IMR-90 (cell line): ENCODE data around the gene DERA. TPM values are rescaled to one million over a fixed set of nuclear protein-coding genes. Genes with fewer than 3 reads are reported as not detected.

Source experiments
- ATAC-seq: fragments of 200-7000 bp; cut with Tn5 transposase; 2 replicates; pipeline ENCODE4 v1.9.1; 2020; ENCODE audit warnings: low read depth, mild to moderate bottlenecking, moderate library complexity
- BruUV-seq: library from RNA; stranded (reverse); fragments of 400-500 nt; replicated peaks from 2 replicates; lab custom pipeline; 2021; lab: Mats Ljungman, UMichigan
- CTCF ChIA-PET: fragments of 300-600 bp; formaldehyde crosslinking; extraction: SDS; loops from one replicate; lab custom pipeline; 2021; ENCODE audit warnings: antibody characterized with exemption; lab: Yijun Ruan, JAX
- POLR2A ChIA-PET: fragments of 300-600 bp; sonication (Branson Sonifier 250); formaldehyde crosslinking; loops from one replicate; lab custom pipeline; 2022; ENCODE audit warnings: antibody characterized with exemption; ENCODE audit not compliant: unreplicated experiment; lab: Charles Lee
- DNase-seq: peaks from one replicate; pipeline ENCODE4 v3.0.0; 2013
- H2AFZ ChIP-seq: replicated peaks from 2 replicates; pipeline ENCODE3; 2013; ENCODE audit warnings: low read length, mild to moderate bottlenecking; ENCODE audit not compliant: poor library complexity
- H2AK5ac ChIP-seq: 2 replicates; pipeline ENCODE4 v1.6.1; 2013; ENCODE audit warnings: low read depth, low read length, inconsistent platforms
- H2AK9ac ChIP-seq: replicated peaks from 2 replicates; pipeline ENCODE3; 2013; ENCODE audit warnings: mild to moderate bottlenecking, low read depth, low read length, moderate library complexity; ENCODE audit not compliant: poor library complexity
- H2BK120ac ChIP-seq: 2 replicates; pipeline ENCODE4 v1.6.1; 2013; ENCODE audit warnings: low read depth, low read length, inconsistent platforms
- H2BK15ac ChIP-seq: 3 replicates; pipeline ENCODE4 v1.6.1; 2013; ENCODE audit warnings: low read depth, low read length, inconsistent platforms
- H2BK20ac ChIP-seq: 2 replicates; pipeline ENCODE4 v1.6.1; 2013; ENCODE audit warnings: low read depth, mild to moderate bottlenecking, inconsistent platforms, low read length, moderate library complexity
- H2BK5ac ChIP-seq: 2 replicates; pipeline ENCODE4 v1.6.1; 2013; ENCODE audit warnings: mild to moderate bottlenecking, low read depth, low read length, inconsistent platforms; ENCODE audit not compliant: poor library complexity, severe bottlenecking
- H3K14ac ChIP-seq: replicated peaks from 2 replicates; pipeline ENCODE4 v1.6.1; 2013; ENCODE audit warnings: low read depth, low read length, inconsistent platforms
- H3K18ac ChIP-seq: 2 replicates; pipeline ENCODE4 v1.6.1; 2013; ENCODE audit warnings: low read depth, low read length, control low read depth
- H3K23ac ChIP-seq: 2 replicates; pipeline ENCODE4 v1.6.1; 2013; ENCODE audit warnings: low read depth, low read length, inconsistent platforms
- H3K27ac ChIP-seq: 2 replicates; pipeline ENCODE4 v1.5.1; 2013; ENCODE audit warnings: mild to moderate bottlenecking, control low read depth, low read length; ENCODE audit not compliant: insufficient read depth
- H3K27me3 ChIP-seq: 2 replicates; pipeline ENCODE4 v1.6.1; 2013; ENCODE audit warnings: low read length; ENCODE audit not compliant: control insufficient read depth, insufficient read depth
- H3K36me3 ChIP-seq: 2 replicates; pipeline ENCODE4 v1.6.1; 2013; ENCODE audit warnings: low read length, mixed read lengths; ENCODE audit not compliant: control insufficient read depth, insufficient read depth
- H3K4ac ChIP-seq: 2 replicates; pipeline ENCODE4 v1.6.1; 2013; ENCODE audit warnings: low read depth, low read length, inconsistent platforms
- H3K4me1 ChIP-seq: 2 replicates; pipeline ENCODE4 v1.6.1; 2013; ENCODE audit warnings: low read length, mixed read lengths; ENCODE audit not compliant: control insufficient read depth, insufficient read depth
- H3K4me2 ChIP-seq: 2 replicates; pipeline ENCODE4 v1.6.1; 2013; ENCODE audit warnings: low read depth, mild to moderate bottlenecking, control low read depth, low read length, moderate library complexity
- H3K4me3 ChIP-seq: 2 replicates; pipeline ENCODE4 v1.5.1; 2013; ENCODE audit warnings: low read depth, mild to moderate bottlenecking, control low read depth, low read length, moderate library complexity; ENCODE audit not compliant: insufficient read depth
- H3K56ac ChIP-seq: 2 replicates; pipeline ENCODE4 v1.6.1; 2013; ENCODE audit warnings: low read length, inconsistent platforms; ENCODE audit not compliant: insufficient read depth; ENCODE audit errors: extremely low read depth
- H3K79me1 ChIP-seq, 2 experiments: 2 replicates each; pipeline ENCODE4 v1.6.1; 2013; ENCODE audit warnings: low read length in 2 of 2, inconsistent platforms in 1 of 2, low read depth in 1 of 2
- H3K9ac ChIP-seq: 2 replicates; pipeline ENCODE4 v1.6.1; 2013; ENCODE audit warnings: low read depth, low read length, control low read depth
- H3K9me1 ChIP-seq: 2 replicates; pipeline ENCODE4 v1.6.1; 2013; ENCODE audit warnings: low read length, inconsistent platforms; ENCODE audit not compliant: insufficient read depth
- H3K9me3 ChIP-seq: 2 replicates; pipeline ENCODE4 v1.6.1; 2013; ENCODE audit warnings: low read length; ENCODE audit not compliant: control insufficient read depth, insufficient read depth
- H4K20me1 ChIP-seq: 2 replicates; pipeline ENCODE4 v1.6.1; 2013; ENCODE audit warnings: low read length, inconsistent platforms; ENCODE audit not compliant: insufficient read depth
- H4K5ac ChIP-seq: 2 replicates; pipeline ENCODE4 v1.6.1; 2013; ENCODE audit warnings: mild to moderate bottlenecking, low read depth, low read length, control low read depth
- H4K8ac ChIP-seq, 2 experiments: 2 replicates each; pipeline ENCODE4 v1.6.1; 2013; ENCODE audit warnings: low read depth in 2 of 2, low read length in 2 of 2, control low read depth in 1 of 2, inconsistent platforms in 1 of 2
- H4K91ac ChIP-seq: 2 replicates; pipeline ENCODE4 v1.6.1; 2013; ENCODE audit warnings: low read depth, low read length, inconsistent platforms; ENCODE audit not compliant: insufficient read depth
- BHLHE40 ChIP-seq: fragments of 150-350 bp; IDR thresholded peaks from 2 replicates; pipeline ENCODE4 v1.6.1; 2016; ENCODE audit warnings: mild to moderate bottlenecking, low read depth, low read length
- CEBPB ChIP-seq: IDR thresholded peaks from 2 replicates; pipeline ENCODE4 v1.6.1; 2012; ENCODE audit warnings: low read depth, low read length, improper control_type of control experiment
- CHD1 ChIP-seq: IDR thresholded peaks from 2 replicates; pipeline ENCODE4 v1.6.1; 2012; ENCODE audit warnings: low read depth, low read length, improper control_type of control experiment
- FOS ChIP-seq: fragments of 150-350 bp; IDR thresholded peaks from 2 replicates; pipeline ENCODE4 v1.6.1; 2016; ENCODE audit warnings: low read depth, low read length
- MAFK ChIP-seq: IDR thresholded peaks from 2 replicates; pipeline ENCODE4 v1.6.1; 2012; ENCODE audit warnings: low read depth, low read length, improper control_type of control experiment
- MAZ ChIP-seq: IDR thresholded peaks from 2 replicates; pipeline ENCODE4 v1.6.1; 2012; ENCODE audit warnings: low read depth, mild to moderate bottlenecking, low read length, improper control_type of control experiment, moderate library complexity, borderline replicate concordance
- MXI1 ChIP-seq: IDR thresholded peaks from 2 replicates; pipeline ENCODE4 v1.6.1; 2012; ENCODE audit warnings: low read depth, mild to moderate bottlenecking, low read length, moderate library complexity, borderline replicate concordance
- NFE2L2 ChIP-seq: fragments of 150-350 bp; IDR thresholded peaks from 2 replicates; pipeline ENCODE4 v1.6.1; 2016; ENCODE audit warnings: low read depth, mild to moderate bottlenecking, low read length
- POLR2A ChIP-seq: IDR thresholded peaks from 2 replicates; pipeline ENCODE4 v1.6.1; 2012; ENCODE audit warnings: mild to moderate bottlenecking, low read depth, low read length
- RAD21 ChIP-seq: IDR thresholded peaks from 2 replicates; pipeline ENCODE4 v1.6.1; 2012; ENCODE audit warnings: low read length, improper control_type of control experiment
- RCOR1 ChIP-seq: IDR thresholded peaks from 2 replicates; pipeline ENCODE4 v1.6.1; 2012; ENCODE audit warnings: mild to moderate bottlenecking, low read length, improper control_type of control experiment; ENCODE audit not compliant: insufficient replicate concordance
- RFX5 ChIP-seq: IDR thresholded peaks from 2 replicates; pipeline ENCODE4 v1.8.0; 2012; ENCODE audit warnings: low read depth, mild to moderate bottlenecking, low read length, moderate library complexity
- SMC3 ChIP-seq: fragments of 150-350 bp; IDR thresholded peaks from 2 replicates; pipeline ENCODE4 v1.6.1; 2016; ENCODE audit warnings: low read depth, mild to moderate bottlenecking, antibody characterized with exemption, low read length, moderate library complexity
- WGBS, 2 experiments: methylation state at CpG; one replicate each; pipeline versions ENCODE4 v1.1.5 to v1.1.7; 2013; ENCODE audit warnings: missing lambda C conversion rate in 2 of 2; ENCODE audit not compliant: insufficient read length in 1 of 2; ENCODE audit errors: extremely low coverage in 2 of 2; 5-methylcytosine and 5-hydroxymethylcytosine counted together
- dilution Hi-C: fragments of 300-500 bp; cut with HindIII; formaldehyde crosslinking; loops from one replicate; pipeline ENCODE4 v1.14.3; 2018; ENCODE audit warnings: low sequenced_read_pairs; ENCODE audit not compliant: unreplicated experiment
- in situ Hi-C: fragments of 300-500 bp; cut with MboI; formaldehyde crosslinking; loops from 3 replicates; pipeline ENCODE4 v1.14.3; 2019; ENCODE audit warnings: low sequenced_read_pairs, inconsistent platforms, mixed read lengths
- intact Hi-C: fragments of 100-400 bp; cut with micrococcal nuclease; formaldehyde crosslinking; loops from 2 replicates; pipeline ENCODE4 v1.10.0; 2022
- polyA plus RNA-seq, 3 experiments: library from polyadenylated mRNA; depleted of rRNA; stranded (reverse); fragments of >200 nt; gene quantifications; 2 replicates each; pipeline ENCODE4 v1.2.3, GENCODE V29; 2012; ENCODE audit warnings: low replicate concordance in 1 of 3
- total RNA-seq: library from RNA; depleted of rRNA; stranded (reverse); fragments of >200 nt; gene quantifications from 2 replicates; pipeline ENCODE4 v1.2.3, GENCODE V29; 2012
- TF ChIP-seq, protein P1 (sequence below): conservative IDR thresholded peaks from 2 replicates; pipeline ENCODE4 v1.5.1; 2012; ENCODE audit warnings: mild to moderate bottlenecking, low read depth, low read length, improper control_type of control experiment
- TF ChIP-seq, protein P2 (sequence below): fragments of 150-350 bp; IDR thresholded peaks from 2 replicates; pipeline ENCODE4 v1.6.1; 2016; ENCODE audit warnings: low read depth, mild to moderate bottlenecking, low read length, moderate library complexity, borderline replicate concordance
- TF ChIP-seq, protein P3 (sequence below): fragments of 150-350 bp; IDR thresholded peaks from 2 replicates; pipeline ENCODE4 v1.6.1; 2017; ENCODE audit warnings: mild to moderate bottlenecking, antibody characterized with exemption, low read length, low read depth

Gene DERA
- total and polyA plus RNA-seq, 2 of the 4 experiments (the other 2 are of a cell fraction), result 28.1 to 58.6 TPM

DNA sequence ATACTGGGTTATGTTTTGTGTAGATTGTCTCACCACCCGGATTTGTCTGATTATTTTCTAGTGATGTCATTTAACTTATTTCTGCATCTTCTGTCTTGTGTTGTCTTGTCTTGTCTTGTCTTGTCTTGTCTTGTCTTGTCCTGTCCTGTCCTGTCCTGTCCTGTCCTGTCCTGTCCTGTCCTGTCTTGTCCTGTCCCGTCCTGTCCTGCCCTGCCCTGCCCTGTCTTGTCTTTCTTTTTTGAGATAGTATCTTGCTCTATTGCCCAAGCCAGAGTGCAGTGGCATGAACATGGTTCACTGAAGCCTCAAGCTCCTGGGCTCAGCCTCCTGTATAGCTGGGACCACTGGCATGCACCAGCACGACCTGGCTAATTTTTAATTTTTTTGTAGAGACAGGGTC is 25.6 kb downstream of the DERA start:
- POLR2A ChIA-PET, result no interaction called here
- peaks cover 31 to 50% of the 10 kb centered on the region in 2 experiments for H3K79me1 ChIP-seq
- H3K56ac ChIP-seq, result no peak overlapping the region
- no peak overlapping the region for H2AFZ ChIP-seq
- no peak overlapping the region for H2AK9ac ChIP-seq
- no peak overlapping the region for H4K8ac ChIP-seq
- H2BK5ac ChIP-seq, result no peak overlapping the region
- WGBS, 2 experiments, result 100% methylated on average over 1 of the region's 3 CpGs; no CpG with 5 or more reads in 1 of the 2 experiments
- TF ChIP-seq, protein P1, sequence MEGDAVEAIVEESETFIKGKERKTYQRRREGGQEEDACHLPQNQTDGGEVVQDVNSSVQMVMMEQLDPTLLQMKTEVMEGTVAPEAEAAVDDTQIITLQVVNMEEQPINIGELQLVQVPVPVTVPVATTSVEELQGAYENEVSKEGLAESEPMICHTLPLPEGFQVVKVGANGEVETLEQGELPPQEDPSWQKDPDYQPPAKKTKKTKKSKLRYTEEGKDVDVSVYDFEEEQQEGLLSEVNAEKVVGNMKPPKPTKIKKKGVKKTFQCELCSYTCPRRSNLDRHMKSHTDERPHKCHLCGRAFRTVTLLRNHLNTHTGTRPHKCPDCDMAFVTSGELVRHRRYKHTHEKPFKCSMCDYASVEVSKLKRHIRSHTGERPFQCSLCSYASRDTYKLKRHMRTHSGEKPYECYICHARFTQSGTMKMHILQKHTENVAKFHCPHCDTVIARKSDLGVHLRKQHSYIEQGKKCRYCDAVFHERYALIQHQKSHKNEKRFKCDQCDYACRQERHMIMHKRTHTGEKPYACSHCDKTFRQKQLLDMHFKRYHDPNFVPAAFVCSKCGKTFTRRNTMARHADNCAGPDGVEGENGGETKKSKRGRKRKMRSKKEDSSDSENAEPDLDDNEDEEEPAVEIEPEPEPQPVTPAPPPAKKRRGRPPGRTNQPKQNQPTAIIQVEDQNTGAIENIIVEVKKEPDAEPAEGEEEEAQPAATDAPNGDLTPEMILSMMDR, result no peak
- TF ChIP-seq FOS (no peak), NFE2L2 (no peak), MXI1 (no peak), MAZ (no peak), CHD1 (no peak), RFX5 (no peak), POLR2A (no peak), CEBPB (no peak), MAFK (no peak), RCOR1 (no peak), RAD21 (no peak), BHLHE40 (no peak), SMC3 (no peak)
- TF ChIP-seq, protein P2, sequence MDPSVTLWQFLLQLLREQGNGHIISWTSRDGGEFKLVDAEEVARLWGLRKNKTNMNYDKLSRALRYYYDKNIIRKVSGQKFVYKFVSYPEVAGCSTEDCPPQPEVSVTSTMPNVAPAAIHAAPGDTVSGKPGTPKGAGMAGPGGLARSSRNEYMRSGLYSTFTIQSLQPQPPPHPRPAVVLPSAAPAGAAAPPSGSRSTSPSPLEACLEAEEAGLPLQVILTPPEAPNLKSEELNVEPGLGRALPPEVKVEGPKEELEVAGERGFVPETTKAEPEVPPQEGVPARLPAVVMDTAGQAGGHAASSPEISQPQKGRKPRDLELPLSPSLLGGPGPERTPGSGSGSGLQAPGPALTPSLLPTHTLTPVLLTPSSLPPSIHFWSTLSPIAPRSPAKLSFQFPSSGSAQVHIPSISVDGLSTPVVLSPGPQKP, result no peak
- TF ChIP-seq, protein P3, sequence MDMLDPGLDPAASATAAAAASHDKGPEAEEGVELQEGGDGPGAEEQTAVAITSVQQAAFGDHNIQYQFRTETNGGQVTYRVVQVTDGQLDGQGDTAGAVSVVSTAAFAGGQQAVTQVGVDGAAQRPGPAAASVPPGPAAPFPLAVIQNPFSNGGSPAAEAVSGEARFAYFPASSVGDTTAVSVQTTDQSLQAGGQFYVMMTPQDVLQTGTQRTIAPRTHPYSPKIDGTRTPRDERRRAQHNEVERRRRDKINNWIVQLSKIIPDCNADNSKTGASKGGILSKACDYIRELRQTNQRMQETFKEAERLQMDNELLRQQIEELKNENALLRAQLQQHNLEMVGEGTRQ, result no peak
- DNase-seq (no peak), ATAC-seq (no peak)
- H4K5ac ChIP-seq, result no peak overlapping the region; the same call in 1 of the 2 replicates
- no peak overlapping the region for H2BK20ac ChIP-seq
- H3K4ac ChIP-seq, result 0 out of 2 replicates have a peak overlapping the region, but pooled peaks have one; percentile 15
- peak overlapping the region; percentile 10; the same call in 1 of the 2 replicates for H3K14ac ChIP-seq
- H2BK15ac ChIP-seq, result no peak overlapping the region
- H2BK120ac ChIP-seq, result no peak overlapping the region
- dilution Hi-C loops, result no loop called here
- no peak overlapping the region for H3K9ac ChIP-seq
- CTCF ChIA-PET, result no interaction called here
- no peaks in the 10 kb centered on the region for H3K27me3 ChIP-seq
- H3K4me3 ChIP-seq, result no peak overlapping the region
- no peaks in the 10 kb centered on the region for H3K9me1 ChIP-seq
- no peak overlapping the region for H3K27ac ChIP-seq
- intact Hi-C loops, result no loop called here
- no peak overlapping the region for H2AK5ac ChIP-seq
- H3K36me3 ChIP-seq, result 0 out of 2 replicates have a peak, but pooled peaks cover 2% of the 10 kb centered on the region
- H3K23ac ChIP-seq, result no peak overlapping the region
- no peak overlapping the region; the same call in 1 of the 2 replicates for H4K91ac ChIP-seq
- no peaks in the 10 kb centered on the region for H3K4me1 ChIP-seq
- BruUV-seq, result no TSS peak
- H3K9me3 ChIP-seq, result peaks cover 4% of the 10 kb centered on the region
- no peaks in the 10 kb centered on the region for H4K20me1 ChIP-seq
- H3K18ac ChIP-seq, result peak overlapping the region; percentile 58; the same call in 1 of the 2 replicates
- no peak overlapping the region for H3K4me2 ChIP-seq
- in situ Hi-C loops, result loop anchor here (5.0 kb wide), 1 partner anchor 36 kb away; no protein-coding TSS in a partner anchor
